Esophagus squamous epithelium (tissue), 4 donors: ENCODE data around the gene DISP3.

Experiments
- POLR2A ChIP-seq, 4 donors: fragments of 450-650 bp; IDR thresholded peaks; one replicate each; pipeline ENCODE4 v1.6.1; 2017; ENCODE audit warnings: antibody characterized with exemption in 4 of 4, mild to moderate bottlenecking in 4 of 4, moderate library complexity in 3 of 4
- TF ChIP-seq, protein P1 (sequence below), 6 experiments: fragments of 450-650 bp in 4 of 6; fragments of 200-600 bp in 2 of 6; sonication (generic) in 2 of 6; IDR thresholded peaks; one replicate each; pipeline ENCODE4 v1.5.1; 2016 to 2019; ENCODE audit warnings: antibody characterized with exemption in 6 of 6, mild to moderate bottlenecking in 4 of 6, moderate library complexity in 4 of 6

DNA sequence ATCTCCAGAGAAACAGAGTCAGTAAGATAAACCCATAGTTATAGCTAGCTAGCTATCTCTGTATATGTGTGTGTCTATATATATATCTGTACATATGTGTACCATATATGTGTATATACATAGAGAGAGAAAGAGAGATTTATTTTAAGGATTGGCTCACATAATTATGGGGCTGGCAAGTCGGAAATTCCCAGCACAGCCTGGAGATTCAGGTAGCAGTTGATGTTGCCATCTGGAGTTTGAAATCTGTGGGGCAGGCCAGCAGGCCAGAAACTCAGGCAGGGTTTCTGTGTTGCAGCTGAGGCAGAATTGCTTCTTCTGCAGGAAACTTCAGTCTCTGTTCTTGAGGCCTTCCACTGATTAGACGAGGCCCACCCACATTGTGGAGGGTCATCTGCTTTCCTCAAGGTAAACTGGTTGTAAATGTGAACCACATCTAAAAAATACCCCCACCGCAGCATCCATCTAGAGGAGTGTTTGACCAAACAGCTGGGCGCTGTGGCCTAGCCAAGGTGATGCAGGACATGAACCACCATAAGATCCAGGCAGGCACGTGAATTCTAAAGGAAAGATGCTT, 94.2 kb downstream of the DISP3 start:
- TF ChIP-seq, protein P1, sequence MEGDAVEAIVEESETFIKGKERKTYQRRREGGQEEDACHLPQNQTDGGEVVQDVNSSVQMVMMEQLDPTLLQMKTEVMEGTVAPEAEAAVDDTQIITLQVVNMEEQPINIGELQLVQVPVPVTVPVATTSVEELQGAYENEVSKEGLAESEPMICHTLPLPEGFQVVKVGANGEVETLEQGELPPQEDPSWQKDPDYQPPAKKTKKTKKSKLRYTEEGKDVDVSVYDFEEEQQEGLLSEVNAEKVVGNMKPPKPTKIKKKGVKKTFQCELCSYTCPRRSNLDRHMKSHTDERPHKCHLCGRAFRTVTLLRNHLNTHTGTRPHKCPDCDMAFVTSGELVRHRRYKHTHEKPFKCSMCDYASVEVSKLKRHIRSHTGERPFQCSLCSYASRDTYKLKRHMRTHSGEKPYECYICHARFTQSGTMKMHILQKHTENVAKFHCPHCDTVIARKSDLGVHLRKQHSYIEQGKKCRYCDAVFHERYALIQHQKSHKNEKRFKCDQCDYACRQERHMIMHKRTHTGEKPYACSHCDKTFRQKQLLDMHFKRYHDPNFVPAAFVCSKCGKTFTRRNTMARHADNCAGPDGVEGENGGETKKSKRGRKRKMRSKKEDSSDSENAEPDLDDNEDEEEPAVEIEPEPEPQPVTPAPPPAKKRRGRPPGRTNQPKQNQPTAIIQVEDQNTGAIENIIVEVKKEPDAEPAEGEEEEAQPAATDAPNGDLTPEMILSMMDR (IDR thresholded peaks at IDR 0.05): no peak
- TF ChIP-seq POLR2A (IDR thresholded peaks at IDR 0.05): no peak
